ACHN (cell line): Measurements from ENCODE around the gene UGT1A9.
"Not testable (repeated sequence)": the region's sequence is repeated elsewhere in the genome, so short reads cannot be mapped to it uniquely, and the experiment has no call there.

Experiments used
- DNase-seq: peaks from one replicate; pipeline ENCODE4 v3.0.0-alpha.2; 2015
- in situ Hi-C: cut with HindIII; loops from 2 replicates; pipeline ENCODE4 v1.10.0; 2017; ENCODE audit warnings: low sequenced_read_pairs, low pct_ligation_motif_present, low pct_unique_long_range_greater_than_20kb

The UGT1A9 gene

GRCh38 chr2:233674995-233675394 is 3.3 kb downstream of the UGT1A9 start:
- in situ Hi-C loops: no loop called here
- no peak for DNase-seq

- in situ Hi-C loops: no loop called here
- DNase-seq: no peak
Observed at GRCh38 chr2:233676046-233676445, 4.3 kb downstream of the UGT1A9 start.

DNA sequence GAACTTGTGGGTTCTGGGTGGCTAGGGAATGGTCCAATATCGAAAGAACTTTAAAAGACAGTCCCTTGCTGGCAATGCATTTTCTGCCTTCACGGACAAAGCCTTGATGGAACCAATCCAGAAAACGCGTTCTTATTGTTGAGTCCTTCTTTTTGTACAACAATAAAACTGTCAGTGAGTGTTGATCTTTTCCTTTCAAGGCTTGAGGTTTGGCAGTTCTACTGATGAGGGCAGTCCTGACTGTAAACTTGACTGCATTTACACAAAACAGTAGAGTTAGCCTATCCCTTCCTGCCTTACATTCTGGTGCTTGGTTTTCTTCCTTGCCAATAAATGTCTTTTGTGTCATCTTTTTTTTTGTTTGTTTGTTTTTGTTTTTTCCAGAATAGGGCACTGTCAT is 7.5 kb downstream of the UGT1A9 start:
- no peak for DNase-seq
- in situ Hi-C loops: no loop called here

- no peak for DNase-seq
Observed at GRCh38 chr2:233680361-233681045, 8.8 kb downstream of the UGT1A9 start.

GRCh38 chr2:233681521-233682099 is 9.9 kb downstream of the UGT1A9 start, which contains the start of gene UGT1A7:
Gene UGT1A7 (plus strand): TSS chr2:233681901. CDS start chr2:233681938, 37 bp downstream.
- in situ Hi-C loops: no loop called here
- no peak for DNase-seq

More at GRCh38 chr2:233680361-233681045, 8.8 kb downstream of the UGT1A9 start:
- in situ Hi-C loops: no loop called here

GRCh38 chr2:233684640-233685039 is 12.9 kb downstream of the UGT1A9 start:
- DNase-seq: no peak

GRCh38 chr2:233686928-233687327 is 15.2 kb downstream of the UGT1A9 start:
- no peak for DNase-seq
- in situ Hi-C loops: no loop called here

More at GRCh38 chr2:233684640-233685039, 12.9 kb downstream of the UGT1A9 start:
- in situ Hi-C loops: no loop called here

GRCh38 chr2:233688341-233688740 is 16.6 kb downstream of the UGT1A9 start:
- in situ Hi-C loops: no loop called here
- no peak for DNase-seq

GRCh38 chr2:233689031-233689430 is 17.3 kb downstream of the UGT1A9 start:
- in situ Hi-C loops: no loop called here
- DNase-seq: no peak

DNA sequence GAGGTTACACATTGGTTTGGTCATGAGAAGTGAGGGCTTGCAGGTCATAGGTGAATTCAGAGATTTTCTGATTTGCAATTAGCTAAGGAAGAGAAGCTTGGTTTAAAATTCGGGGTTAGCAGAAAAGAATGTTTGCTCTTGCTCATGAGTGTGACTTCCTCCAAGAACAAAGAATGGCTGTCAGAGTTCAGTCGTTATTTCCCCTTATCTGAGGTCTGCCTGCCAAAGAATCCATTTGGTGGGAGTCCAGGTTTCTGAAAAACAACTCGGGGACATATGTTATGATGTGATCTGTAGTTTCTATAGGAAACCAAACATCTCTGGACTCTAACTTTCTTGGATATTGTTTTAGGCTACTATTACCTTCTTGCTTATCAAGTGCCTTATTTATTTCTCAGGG is 17.8 kb downstream of the UGT1A9 start:
- in situ Hi-C loops: no loop called here
- no peak for DNase-seq

DNA sequence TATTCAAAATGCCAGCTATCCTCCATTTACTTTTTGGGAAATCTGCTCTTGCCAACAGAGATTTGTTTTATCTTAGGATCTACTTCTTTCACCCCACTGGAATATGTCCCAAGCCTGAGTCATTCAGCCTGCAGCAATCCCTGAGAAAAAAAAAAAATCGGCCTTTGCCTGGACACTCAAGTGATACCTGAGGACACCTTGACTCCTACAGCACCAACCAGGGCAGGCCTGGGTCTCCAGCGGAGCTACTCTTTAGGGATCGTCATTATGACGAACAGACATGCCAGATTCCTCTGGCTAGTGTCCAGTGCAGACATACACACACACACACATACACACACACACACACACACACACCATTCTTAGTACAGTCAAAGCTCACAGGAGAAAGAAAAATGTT is 18.7 kb downstream of the UGT1A9 start:
- no peak for DNase-seq
- in situ Hi-C loops: no loop called here

DNA sequence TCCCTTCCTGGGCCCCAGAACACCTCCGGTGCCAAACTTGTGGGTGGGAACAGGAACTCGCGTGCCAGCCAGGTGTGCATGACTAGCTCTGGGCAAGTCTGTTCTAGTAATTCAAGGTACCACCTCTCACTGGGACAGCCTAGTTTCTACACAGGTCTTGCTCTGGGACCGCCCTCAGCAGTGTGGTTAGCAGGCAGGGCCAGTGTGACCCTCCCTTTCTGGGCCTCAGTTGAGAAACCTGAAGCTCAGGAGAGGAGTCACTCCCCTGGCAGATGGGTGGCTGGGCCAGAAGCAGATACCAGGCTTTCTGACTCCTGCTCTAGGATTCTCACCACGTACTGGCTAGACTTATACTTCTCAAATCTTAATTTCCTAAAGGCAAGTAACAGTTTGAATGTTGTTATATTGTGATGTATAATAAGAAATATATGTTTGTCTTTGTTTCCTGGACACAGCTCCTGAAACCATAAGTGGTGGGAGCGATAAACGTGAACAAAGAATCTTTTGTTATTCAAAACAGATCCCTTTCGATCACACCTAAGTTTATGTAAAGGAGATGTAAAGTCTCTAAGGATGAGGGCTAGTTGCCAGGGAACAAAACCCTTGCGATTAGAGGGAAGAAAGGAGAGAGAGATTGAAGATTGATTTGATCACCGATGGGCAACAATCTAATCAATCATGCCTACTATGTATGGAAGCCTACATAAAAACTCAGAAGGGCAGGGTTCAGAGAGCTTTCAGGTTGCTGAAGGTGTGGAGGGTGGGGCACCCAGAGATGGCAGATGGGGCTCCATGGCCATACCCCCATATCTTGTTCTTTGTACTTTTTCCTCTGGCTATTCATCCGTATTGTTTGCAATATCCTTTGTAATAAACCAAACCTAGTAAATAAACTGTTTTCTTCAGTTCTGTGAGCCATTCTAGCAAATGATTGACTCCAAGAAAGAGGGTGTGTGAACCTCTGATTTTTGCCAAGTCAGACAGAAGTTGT is 20.0 kb downstream of the UGT1A9 start:
- DNase-seq: no peak
- in situ Hi-C loops: no loop called here

DNA sequence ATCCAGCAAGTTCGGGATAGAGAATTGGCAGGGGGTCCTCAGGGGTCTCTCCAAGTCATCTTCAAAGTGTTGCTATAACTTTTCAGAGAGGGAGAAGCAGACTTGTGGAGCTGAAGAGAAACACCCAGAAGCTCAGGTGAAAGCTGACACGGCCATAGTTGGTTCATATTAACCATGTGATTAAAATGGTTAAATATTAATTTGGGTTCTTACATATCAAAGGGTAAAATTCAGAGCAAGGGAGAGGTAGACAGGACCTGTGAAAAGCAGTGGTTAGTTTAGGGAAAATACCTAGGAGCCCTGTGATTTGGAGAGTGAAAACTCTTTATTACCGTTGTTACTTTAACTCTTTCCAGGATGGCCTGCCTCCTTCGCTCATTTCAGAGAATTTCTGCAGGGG is 20.9 kb downstream of the UGT1A9 start, which contains the start of gene UGT1A6:
Gene UGT1A6, plus strand, starts transcription at position 243 of the 400 bp plus-strand sequence. Its CDS starts 115 bp downstream, at position 358.
- DNase-seq: no peak
- in situ Hi-C loops: no loop called here

DNA sequence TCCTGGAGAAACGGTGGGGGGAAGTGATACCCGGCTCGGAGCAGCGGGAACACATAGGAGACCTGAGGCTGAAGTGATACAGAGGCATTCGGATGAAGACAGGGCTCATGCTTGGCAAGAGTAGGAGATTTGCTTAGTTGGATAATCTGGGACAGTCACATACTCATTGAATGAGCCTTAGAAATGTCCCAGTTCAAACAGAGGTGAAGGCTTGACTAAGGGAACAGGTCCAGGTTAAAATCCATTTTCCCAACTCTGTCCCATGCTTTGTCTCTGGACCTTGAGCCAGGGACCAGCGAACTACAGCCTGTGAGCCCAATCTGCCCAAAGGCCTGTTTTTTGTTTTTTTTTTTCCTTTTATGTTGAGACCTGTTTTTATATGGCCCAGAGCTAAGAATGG is 22.3 kb downstream of the UGT1A9 start:
- no peak for DNase-seq
- in situ Hi-C loops: no loop called here

DNA sequence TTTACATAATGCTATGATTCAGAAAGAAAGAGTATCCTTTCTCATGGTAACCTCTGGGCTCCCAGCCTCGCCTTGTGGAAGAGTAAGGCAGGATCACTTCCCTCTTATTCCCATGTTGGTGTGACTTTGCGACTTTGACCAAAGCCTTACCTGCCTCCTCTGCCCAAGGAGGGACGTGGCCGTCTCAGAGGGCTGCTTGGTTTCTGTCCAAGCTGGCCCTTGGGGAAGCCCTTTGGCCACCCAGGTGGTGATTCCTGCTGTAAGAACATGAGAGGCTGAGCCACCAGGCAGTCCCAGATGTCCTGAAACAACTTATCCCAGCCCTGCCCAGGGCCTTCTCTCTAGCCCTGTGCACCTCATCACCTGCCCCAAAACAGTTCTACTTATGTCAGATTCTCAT is 27.0 kb downstream of the UGT1A9 start:
- in situ Hi-C loops: no loop called here

DNA sequence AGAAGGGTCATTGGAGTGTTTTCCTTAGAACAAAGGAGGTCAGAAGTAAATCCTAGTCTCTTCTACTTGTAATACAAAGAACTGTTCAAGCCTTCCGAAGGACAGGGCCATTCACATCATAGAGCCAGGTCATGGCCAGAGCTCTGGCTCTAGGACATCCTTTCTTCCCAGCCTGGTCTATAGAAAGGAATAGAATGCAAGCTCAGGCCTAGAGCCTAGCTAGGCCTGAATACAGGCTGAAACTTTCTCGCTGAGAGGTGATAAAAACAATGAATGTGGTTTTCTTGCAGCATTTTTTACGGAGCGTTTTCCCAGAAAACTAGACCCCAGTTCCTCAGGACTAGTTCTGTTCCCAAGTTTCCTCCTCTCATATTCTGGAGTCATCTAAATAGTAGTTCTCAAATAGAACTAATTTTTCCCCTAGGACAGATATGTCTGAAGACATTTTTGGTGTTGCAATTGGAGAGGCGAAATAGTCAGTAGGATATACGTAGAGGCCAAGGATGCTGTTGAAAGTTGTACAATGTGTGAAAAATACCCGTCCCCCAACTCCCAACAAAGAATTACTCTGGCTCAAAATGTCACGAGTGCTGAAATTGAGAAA is 27.8 kb downstream of the UGT1A9 start:
- in situ Hi-C loops: no loop called here
- DNase-seq: peak; percentile 9

More for the DNA sequence above, 27.0 kb downstream of the UGT1A9 start:
- DNase-seq: no peak

DNA sequence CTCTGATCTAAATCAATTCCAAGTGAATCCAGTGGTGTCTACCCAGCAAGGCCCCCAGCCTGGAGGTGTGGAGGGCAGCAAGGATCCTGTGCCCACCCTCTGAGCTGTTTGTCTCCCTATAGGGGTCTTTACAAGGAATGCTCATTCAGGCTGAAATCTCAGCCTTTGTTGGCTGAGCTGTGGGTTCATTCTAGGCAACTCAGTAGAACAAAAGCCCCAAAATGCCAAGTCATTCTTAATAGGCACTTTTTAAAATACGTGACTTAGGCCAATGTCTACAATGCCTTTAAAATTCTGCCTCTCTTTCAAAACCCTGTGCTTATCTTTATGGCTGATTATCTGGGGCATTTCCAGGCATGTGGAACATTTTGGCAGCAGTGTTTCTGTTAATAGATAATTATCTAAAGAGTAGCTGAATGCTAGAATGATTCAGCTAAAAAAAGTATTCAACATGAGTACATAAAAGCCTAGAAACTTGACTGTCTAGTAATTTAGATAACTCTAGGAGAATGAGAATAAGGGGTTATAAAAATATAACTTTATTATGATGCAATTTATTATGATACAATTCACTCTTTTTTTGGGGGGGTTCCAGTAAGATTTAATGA is 28.4 kb downstream of the UGT1A9 start:
- in situ Hi-C loops: no loop called here
- peak; percentile 94 for DNase-seq

- DNase-seq, in situ Hi-C loops: not testable (repeated sequence)
Observed at GRCh38 chr2:233700842-233701241, 29.1 kb downstream of the UGT1A9 start.
